Measurements from ENCODE around the gene ITGB1BP1.

The ITGB1BP1 gene

DNA sequence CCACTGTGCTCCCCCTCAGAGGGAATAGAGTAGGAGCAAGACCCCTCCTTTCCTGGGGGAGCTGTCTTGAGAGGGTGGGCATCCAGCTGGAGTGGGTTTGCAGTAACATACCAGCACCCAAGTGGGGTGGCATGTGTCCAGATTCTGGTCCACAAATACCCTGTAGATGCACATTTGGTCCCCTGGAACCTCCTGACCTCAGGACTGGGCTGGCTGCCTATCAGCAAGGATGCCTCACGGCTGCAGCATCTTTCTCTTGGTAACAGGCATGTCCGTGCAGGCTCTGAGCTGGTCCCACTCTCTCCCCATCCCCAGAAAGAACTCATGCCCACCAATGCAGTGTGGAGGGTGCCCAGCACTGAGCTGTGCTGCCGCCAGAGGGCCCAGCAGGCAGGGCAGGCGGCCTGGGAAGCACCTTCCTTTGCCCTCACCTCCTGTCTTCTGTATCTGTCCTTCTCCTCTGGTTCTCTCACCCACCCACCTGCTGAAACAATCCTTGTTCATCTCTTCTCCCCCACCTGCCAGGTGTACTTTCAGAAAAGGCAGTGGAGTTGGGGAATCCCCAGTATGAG is 47.4 kb downstream of the ITGB1BP1 start:
- no peak for DNase-seq

DNA sequence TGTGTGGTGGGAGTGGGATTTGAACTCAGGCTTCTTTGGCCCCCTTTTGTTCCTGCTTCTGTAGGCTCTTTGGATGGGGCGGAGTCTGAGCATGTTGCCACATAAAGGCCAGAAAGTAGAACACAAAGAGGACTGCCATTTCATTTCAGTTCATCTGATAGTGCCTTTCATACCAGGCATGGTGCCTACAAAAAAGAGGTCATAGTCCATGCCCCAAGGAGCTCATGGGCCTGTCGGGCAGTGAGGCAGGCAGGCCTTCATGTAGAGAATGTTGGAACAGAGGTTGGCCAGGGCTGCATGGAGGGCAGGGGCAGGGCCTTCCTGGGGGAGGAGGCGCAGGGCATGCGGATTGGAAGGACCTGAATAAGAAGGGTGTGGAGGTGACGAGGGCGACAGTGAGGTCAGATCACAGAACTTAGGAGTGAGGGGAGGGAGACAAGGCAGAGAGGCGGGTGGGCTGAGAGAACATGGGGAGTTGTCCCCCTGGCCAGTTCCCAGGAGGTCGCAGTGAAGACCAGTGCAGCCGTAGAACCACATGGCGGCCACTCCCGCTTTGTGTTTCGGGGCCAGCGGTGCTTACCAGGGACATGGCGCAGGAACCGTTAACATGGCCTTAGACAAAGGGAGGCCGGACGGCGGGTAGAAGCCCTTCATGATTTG is 49.1 kb downstream of the ITGB1BP1 start:
- DNase-seq: no peak

- DNase-seq: no peak
Observed at GRCh38 chr2:9373476-9373875, 49.9 kb downstream of the ITGB1BP1 start.

DNA sequence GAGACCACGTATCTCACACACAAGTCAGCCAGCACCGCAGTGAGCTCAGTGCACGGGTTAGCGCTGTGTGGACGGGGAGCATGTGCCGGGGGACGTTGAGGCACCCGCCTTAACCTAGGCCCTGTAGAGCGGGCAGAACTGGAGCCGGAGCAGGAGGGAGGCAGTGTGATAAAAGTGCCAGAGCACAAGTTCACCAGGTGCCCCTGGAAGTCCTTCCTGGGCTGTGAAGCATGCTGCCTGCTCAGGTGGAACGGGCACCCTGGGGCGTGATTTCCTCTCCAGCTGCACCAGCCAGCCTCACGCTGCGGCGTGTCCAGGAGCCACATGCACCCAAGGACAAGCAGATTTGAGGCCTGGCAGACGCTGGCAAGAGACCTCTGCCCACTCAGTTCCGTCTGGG is 50.3 kb downstream of the ITGB1BP1 start:
- no peak for DNase-seq

DNA sequence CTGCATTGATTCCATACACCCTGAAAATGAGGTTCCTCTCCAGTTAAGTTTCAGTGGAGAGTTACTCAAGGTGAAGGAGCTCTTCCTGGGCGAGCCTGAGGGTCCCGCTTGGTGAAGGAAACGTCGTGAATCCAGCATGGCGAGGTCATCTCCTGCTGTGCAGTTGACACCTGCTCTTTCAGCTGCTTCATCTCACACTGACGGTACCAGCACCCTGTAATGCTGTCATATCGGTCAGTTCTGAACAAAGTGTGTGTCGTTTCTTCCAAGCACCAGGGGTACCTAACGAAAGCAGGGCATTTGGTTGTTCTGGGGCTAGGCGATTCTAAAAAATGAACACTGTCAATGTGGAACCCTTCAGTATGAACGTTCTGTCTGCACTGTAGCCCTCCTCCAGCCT is 52.6 kb downstream of the ITGB1BP1 start:
- no peak for DNase-seq

DNA sequence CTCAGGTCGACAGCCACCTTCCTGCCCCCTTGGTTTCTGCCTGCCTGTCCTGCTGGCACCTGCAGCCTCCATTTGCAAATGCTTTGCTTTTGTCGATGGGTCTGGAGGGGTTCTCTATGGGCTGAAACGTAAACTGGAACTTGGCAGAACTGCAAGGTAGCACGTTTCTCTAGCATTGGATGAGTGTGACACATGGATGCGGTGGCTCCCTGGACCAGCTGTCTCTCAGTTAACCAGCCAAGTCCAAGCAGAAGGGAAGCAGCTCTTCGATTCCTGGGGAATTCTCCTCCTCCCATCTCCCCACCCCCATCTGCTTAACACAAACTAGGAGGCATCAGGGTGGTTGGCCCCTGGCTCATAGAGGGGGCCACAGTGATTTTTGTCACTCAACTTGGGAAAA is 57.3 kb downstream of the ITGB1BP1 start:
- no peak for DNase-seq

DNA sequence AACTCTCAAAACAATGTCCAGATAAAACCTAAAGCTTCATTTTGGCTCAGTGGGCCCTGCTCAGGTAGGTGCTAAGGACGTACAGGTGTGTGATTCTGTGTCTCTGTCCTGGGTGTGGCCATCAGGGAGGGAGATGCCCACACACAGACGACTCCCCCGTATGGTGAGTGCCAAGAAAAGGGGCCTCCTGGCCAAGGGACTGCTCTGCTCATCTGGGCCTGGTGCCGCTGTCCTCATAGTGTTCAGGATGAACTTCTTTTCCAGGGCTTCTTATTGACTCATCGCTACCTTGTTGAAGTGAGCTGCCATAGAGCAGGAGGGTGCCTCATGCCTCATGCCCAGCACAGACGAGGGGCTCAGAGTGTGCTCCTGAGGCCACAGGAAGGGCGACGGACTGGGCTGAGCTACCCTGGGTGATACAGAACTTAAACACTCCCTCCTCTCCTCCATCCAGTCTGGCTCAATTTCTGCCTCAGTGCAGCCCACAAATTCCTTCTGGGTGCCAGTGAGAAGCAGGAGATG is 57.8 kb downstream of the ITGB1BP1 start:
- DNase-seq: no peak

- no peak for DNase-seq
Observed at GRCh38 chr2:9364791-9365497, 58.4 kb downstream of the ITGB1BP1 start.

- no peak for DNase-seq
Observed at GRCh38 chr2:9364373-9364772, 59.0 kb downstream of the ITGB1BP1 start.

GRCh38 chr2:9360701-9361100 is 62.6 kb downstream of the ITGB1BP1 start:
- DNase-seq: no peak

GRCh38 chr2:9360110-9360509 is 63.2 kb downstream of the ITGB1BP1 start:
- DNase-seq: no peak

DNA sequence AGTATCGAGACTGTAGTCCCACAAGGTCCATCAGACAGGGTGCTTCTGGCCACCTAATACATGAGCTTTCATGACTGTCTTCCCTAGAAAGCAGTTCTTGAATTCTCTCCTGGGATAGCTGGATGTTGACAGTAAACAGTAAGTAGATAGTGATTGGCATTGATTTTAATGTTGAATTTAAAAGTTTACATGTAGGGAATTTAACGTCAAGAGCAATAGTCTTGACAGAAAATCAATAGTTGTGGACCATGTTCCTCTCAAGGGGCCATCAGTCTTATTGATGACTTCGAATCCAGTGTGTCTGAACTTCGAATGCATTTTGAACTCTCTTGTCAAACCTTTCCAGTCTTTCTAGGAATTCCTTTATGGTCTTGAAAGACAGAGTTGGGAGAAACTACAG is 63.9 kb downstream of the ITGB1BP1 start:
- DNase-seq: no peak

GRCh38 chr2:9358846-9359245 is 64.5 kb downstream of the ITGB1BP1 start:
- no peak for DNase-seq

GRCh38 chr2:9356261-9356660 is 67.1 kb downstream of the ITGB1BP1 start:
- no peak for DNase-seq

- no peak for DNase-seq
Observed at GRCh38 chr2:9355716-9356115, 67.6 kb downstream of the ITGB1BP1 start.

DNA sequence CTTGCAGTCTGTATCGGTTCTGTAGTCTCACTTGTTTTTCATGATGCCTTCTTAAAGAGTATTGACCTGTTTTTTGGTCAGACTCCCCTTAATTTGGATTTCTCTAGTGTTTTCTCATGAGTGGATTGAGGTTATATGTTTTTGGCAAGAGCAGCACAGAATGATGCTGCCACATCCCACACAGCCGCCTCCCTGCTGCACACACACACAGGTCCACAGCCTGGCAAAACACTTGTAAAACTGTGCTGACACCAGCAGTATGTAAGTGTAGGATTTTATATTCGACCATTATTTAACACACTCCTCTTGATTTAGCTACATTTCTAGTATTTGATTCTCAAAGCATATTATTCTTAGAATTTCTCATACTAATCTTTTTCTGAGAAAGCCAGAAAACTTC is 68.1 kb downstream of the ITGB1BP1 start:
- DNase-seq: no peak

GRCh38 chr2:9354318-9354717 is 69.0 kb downstream of the ITGB1BP1 start:
- no peak for DNase-seq
